B cell (primary cell): ENCODE results near the gene OR6C75.

Source experiments
- EZH2 ChIP-seq: IDR thresholded peaks from 2 replicates; pipeline ENCODE4 v1.6.1; 2012; ENCODE audit warnings: borderline replicate concordance, low read depth, mild to moderate bottlenecking, moderate library complexity, low read length; ENCODE audit not compliant: insufficient read depth, poor library complexity, severe bottlenecking
- TF ChIP-seq, protein P1 (sequence below): fragments of 200-600 bp; IDR thresholded peaks from one replicate; pipeline ENCODE4 v1.8.0; 2022; ENCODE audit warnings: antibody characterized with exemption, mild to moderate bottlenecking

DNA sequence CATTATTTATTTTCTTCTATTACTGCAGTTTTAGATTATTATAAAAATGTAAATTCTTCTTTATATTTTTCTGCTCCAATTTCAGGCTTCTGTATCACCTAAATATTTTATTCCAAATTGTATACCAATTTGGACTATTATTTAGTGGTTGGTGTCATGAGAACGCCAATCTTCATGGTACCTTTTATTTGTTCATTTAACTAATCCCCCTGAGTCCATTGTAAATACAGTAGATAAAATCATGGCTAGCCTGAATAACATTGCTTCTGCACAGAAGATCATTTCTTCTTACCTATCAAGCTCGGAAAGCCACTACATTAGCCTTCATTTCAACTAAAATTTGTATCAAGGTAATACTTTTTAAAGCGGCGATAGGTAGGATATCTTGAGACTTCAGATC lies at the start of gene OR6C75:
- TF ChIP-seq EZH2: no peak
- TF ChIP-seq, protein P1, sequence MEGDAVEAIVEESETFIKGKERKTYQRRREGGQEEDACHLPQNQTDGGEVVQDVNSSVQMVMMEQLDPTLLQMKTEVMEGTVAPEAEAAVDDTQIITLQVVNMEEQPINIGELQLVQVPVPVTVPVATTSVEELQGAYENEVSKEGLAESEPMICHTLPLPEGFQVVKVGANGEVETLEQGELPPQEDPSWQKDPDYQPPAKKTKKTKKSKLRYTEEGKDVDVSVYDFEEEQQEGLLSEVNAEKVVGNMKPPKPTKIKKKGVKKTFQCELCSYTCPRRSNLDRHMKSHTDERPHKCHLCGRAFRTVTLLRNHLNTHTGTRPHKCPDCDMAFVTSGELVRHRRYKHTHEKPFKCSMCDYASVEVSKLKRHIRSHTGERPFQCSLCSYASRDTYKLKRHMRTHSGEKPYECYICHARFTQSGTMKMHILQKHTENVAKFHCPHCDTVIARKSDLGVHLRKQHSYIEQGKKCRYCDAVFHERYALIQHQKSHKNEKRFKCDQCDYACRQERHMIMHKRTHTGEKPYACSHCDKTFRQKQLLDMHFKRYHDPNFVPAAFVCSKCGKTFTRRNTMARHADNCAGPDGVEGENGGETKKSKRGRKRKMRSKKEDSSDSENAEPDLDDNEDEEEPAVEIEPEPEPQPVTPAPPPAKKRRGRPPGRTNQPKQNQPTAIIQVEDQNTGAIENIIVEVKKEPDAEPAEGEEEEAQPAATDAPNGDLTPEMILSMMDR: no peak
